HG02938 (cell line): ENCODE measurements around the gene OSBPL9.
"Not testable (repeated sequence)": the region's sequence is repeated elsewhere in the genome, so short reads cannot be mapped to it uniquely, and the experiment has no call there.

Source experiments
- ATAC-seq: cut with Tn5 transposase; IDR thresholded peaks from one replicate; pipeline ENCODE4 v1.9.1; 2021; ENCODE audit warnings: mild to moderate bottlenecking, moderate library complexity; ENCODE audit not compliant: unreplicated experiment

The OSBPL9 gene

DNA sequence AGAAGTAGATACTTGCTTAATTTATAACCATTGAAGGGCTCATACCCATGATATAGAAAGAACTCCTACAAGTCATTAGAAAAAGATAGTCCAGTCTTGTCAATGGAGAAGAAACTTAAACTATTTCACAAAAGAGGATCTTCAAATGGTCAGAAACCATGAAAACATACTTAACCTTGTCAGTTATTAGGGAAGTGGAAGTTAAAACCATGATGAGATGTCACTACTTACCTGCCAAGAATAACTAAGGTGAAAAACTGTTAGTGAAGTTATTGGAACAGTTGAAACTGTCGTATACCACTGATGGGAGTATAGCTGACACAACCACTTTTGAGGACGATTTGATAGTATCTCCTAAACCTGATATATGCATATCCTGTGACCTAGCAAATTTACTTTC is 46.8 kb downstream of the OSBPL9 start:
- no peak for ATAC-seq

DNA sequence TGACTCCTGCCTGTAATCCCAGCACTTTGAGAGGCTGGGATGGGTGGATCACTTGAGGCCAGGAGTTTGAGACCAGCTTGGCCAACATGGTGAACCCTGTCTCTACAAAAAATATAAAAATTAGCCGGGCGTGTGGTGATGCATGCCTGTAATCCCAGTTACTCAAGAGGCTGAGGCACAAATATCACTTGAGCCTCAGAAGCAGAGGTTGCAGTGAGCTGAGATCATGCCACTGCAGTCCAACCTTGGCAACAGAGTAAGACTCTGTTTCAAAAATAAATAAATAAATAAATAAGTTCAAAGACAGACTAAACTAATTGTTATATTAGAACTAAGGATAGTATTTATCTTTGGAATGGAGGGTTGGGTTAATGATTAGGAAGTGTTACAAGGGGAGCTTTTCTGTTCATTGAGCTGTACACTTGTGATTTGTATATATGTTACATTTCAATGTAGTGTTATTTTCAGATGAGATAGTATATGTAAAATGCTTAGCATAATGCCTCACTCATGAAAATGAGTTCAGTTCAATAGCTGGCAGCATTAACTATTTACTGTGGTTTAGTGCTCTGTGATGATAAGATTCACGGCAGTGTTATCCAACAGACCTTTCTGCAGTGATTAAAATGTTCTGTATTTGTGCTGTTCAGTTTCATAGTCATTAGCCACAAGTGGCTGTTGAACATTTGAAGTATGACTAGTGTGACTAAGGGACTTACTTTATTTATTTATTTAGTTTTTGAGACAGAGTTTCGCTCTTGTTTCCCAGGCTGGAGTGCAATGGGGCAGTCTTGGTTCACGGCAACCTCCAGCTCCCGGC is 47.7 kb downstream of the OSBPL9 start:
- ATAC-seq: no peak

DNA sequence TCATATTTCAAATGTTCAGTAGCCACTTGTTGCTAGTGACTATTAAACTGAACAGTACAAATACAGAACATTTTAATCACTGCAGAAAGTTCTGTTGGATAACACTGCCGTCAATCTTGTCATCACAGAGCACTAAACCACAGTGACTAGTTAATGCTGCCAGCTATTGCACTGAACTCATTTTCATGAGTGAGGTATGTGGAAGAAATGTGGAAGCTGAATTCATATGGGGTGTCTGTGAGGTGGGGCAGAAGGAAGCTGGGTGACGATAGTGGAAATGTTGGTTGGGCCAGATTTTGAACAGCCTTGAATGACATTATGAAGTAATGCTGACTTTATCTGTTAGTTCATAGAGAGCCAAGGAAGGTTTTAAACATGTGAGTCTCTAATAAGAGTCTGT is 49.6 kb downstream of the OSBPL9 start:
- no peak for ATAC-seq

DNA sequence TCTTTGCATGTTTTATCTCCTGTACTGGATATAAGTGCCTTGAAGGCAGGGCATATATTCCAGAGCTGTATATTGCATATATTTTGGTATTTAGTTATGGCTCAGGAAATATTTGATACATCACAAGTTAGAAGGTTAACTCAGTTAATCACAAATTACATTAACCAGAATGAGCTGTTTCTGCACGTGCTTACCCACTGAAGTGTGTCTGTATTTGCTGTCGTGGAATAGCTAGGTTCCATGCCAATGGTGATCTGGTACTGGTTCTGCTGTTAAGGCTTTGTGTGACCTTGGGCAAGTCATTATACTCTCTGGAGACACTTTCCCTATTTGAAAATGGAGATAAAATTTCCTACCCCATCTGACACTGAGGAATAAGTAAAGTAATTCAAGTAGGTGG is 50.7 kb downstream of the OSBPL9 start:
- no peak for ATAC-seq

DNA sequence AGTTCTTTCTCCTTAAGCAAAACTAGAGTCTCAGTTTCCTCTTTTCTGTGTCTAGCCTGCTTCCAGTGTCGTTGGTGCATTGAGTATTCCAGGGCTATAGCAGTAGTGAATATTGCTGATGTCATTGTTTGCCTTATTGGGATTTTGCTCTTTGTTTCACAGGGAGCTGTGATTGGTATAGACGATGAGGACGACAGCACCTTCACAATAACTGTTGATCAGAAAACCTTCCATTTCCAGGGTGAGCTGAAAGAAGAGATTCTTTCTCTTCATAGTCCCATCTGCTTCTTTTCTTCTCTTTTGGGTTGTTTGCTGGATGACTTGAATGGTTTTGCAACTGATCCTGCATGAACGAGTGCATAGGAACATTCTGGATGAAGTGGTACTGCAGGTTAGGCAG is 52.4 kb downstream of the OSBPL9 start:
- no peak for ATAC-seq

DNA sequence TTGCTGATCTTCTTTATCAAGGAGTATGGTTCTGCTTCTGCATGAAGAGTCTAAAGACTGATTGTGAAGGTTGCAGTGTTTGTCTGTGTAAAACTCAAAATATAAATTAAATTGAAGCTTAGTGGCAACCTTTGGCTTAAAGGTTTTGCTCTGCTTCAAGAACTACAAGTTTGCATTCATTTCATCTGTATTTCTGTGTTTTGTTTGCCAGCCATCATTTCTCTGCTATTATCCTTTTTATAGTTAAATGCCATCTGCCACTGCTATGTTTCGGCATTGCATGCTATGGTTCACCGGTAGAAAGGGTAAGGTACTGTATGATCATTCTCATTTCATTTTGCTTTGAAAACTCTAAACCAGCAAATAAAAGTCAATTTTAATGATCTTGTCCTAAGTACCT is 52.9 kb downstream of the OSBPL9 start:
- ATAC-seq: no peak

DNA sequence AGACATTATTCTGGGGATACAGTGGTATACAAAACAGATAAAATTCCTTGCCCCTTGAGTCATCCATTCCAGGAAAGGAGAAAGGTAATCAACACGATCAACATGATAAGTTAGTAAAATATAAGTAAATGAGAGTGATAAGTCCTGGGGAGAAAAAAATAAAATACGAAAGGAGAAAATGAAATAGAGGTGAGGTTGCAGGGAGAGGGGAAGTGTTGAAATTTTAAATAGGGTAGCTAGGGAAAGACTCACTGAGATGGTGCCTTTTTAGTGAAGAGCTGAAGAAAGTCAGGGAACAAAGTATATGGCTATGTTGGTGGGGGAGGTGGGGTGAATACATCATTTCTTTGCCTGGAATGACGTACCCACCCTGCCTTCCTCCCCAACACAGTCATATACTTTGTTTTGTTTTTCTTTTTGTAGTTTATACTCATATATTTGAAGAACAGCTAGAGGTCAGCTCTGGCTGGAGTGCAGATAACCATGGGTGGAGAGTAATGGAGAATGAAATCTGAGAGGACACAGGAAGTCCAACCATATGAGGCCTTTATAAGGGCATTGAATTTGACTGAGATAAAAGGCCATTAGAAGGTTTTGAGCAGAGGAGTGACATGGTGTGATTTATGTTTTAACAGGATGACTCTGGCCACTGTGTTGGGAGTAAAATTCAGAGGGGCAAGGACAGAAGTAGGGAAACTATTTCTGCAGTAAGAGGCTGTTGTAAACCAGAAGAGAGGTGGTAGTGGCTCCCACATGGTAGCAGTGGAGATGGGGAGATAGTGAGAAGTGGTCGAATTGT is 54.8 kb downstream of the OSBPL9 start:
- ATAC-seq: no peak

DNA sequence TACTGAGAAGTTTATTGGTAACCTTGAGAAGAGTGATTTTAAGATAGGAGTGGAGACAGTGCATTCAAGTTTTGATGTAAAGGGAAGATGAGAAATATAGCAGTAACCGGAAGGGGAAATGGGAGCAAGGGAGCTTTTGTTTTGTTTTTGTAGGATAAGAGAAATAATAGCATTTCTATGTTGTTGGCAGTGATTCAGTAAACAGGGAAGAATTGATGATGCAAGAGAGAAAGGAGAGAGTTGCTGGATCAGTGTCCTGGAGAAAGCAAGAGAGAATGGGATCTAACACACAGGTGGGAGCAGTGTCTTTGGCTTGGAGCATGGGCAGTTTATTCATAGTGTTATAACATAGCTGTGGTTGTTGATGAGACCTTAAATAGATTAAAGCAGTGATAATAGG is 56.4 kb downstream of the OSBPL9 start:
- no peak for ATAC-seq

DNA sequence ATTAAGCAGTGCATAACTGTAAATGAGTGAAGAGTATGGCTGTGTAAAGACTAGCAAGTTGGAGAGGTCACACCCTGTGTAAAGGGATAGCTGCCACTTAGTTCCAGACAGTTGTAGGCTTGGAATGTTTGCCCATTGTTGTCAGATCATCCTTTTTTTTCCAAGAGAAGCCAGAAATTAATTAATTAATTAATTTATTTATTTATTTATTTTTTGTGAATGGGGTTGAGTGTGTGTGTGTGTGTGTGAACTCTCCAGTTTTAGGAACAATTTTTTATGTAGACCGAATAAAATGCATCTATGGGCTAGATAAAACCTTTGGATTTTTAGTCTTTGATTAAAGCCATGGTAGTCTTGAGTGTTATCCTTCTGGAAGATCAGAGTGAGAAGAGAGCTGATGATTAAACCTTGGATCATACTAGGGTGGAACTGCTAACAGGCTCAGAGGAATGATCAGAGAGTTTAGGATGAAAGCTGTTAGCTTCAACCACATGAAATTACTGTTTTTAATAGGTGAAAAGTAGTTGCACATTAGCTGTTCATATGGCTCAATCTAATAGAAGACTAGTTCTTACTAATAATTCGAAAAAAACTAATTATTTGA is 58.4 kb downstream of the OSBPL9 start:
- no peak for ATAC-seq

DNA sequence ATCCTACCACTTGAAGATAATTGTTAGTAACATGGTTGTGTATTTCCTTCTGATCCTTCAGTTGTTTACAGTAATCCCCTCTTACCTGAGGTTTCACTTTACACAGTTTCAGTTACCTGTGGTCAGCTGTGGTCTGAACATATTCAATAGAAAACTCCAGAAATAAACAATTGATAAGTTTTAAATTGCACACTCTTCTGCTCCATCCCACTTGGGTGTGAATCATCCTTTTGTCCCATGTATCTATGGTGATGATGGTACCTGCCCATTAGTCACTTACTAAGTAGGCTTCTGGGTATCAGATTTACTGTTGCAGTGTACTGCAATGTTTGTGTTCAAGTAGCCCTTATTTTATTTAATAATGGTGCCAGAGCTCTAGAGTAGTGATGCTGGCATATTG is 62.5 kb downstream of the OSBPL9 start:
- peak; percentile 47 for ATAC-seq

DNA sequence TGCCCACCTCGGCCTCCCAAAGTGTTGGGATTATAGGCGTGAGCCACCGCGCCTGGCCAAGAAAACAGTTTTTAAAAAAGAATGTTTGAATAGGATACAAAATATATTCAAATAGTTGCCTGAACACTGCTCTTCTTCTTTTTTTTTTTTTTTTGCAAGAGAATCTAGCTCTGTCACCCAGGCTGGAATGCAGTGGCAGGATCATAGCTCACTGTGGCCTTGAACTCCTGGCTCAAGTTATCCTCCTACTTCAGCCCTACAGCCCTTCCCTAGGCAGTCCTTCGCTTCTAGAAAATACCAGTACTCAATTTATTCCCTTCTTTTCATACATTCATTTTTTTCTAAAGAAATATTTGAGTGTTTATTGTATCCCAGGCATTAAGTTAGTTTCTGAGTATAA is 67.9 kb downstream of the OSBPL9 start:
- ATAC-seq: no peak

DNA sequence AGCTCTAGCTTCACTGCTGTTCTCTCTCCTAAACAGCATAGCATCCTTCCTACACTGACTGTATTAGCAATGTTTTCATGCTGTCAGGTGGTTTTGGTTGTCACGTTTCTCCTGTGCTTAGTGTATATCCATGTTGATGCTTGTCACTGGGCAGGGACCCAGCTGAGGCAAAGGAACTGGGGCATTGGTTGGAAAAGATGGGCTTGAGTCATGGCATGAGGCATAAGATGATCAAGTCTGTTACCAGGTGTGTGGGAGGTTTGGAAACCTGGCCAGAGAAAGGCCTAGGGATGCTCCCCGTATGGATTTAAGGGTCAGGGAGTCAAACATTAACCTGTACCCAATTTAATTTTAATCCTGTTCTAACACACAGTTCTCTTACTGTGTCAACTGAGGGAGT is 69.6 kb downstream of the OSBPL9 start:
- ATAC-seq: no peak

DNA sequence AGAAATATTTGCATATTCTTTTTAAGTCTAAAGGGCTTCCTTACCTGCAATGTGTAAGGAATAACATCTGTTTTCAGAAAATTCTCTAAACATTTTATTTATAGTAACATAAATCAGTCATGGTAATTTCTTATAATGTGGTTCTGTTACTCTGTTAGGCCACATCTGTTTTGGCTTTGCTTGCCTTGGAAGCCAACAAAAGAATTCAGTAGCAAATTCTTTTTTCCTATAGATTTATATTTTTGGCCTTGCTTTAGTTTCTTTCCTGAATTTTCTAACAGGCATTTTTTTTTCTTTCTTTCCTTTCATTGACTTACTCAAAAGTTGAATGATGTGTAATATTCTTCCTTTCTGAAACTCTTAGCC is 72.2 kb downstream of the OSBPL9 start:
- no peak for ATAC-seq

DNA sequence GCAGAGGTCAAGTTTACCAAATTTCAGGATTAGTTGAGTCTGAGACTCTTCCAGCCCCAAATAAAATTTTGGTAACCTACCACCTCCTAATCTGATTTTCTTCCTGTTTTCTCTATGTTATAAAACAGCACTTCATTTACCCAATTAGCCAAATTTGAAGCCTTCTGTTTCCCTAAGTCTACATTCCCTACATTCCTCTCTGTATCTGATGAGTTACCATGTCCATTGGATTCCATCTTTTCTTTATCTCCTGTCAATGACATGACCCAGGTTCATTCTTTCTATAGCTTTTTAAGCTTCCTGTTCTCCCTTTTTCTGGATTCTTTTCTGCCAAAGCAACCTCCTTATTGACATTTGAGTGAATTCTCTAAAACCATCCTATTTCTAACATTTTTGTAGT is 72.8 kb downstream of the OSBPL9 start:
- no peak for ATAC-seq

DNA sequence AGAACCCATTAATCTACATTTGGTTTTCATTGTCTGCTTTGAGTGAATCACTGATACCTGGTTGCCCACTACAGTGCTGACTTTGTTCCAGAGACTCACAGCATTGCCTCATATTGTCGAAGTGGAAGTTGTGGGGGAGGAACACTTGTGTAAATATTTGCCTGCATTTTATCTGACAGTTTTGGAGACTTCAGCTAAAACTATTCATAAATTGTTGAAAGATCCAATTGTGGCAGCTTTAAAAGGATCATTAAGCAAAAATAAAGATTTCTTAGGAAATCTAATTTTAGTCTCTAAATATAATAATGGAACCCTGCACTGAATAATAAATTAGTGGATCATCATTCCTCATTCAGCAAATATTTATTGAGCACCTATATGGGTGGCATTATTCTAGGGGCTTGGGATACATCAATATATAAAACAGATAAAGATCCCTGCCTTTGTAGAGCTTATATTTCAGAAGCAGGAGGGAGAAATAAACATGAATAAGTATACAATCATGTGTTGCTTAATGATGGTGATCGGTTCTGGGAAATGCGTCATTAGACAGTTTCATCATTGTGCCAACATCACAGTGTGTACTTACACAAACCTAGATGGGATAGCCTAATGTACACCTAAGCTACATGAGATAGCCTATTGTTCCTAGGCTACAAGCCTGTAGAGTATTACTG is 73.5 kb downstream of the OSBPL9 start:
- ATAC-seq: no peak

DNA sequence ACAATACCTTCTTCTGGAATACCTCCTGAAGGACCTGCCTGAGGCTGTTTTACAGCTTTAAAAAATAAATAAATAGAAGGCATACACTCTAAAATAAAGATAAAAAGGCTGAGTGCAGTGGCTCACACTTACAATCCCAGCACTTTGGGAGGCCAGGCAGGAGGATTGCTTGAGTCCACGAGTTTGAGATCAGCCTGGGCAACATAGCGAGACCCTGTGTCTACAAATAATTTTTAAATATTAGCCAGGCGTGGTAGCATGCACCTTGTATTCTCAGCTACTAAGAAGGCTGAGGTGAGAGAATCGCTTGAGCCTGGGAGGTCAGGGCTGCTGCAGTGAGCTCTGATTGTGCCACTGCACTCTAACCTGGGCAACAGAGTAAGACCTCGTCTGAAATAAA is 75.0 kb downstream of the OSBPL9 start:
- ATAC-seq: no peak

DNA sequence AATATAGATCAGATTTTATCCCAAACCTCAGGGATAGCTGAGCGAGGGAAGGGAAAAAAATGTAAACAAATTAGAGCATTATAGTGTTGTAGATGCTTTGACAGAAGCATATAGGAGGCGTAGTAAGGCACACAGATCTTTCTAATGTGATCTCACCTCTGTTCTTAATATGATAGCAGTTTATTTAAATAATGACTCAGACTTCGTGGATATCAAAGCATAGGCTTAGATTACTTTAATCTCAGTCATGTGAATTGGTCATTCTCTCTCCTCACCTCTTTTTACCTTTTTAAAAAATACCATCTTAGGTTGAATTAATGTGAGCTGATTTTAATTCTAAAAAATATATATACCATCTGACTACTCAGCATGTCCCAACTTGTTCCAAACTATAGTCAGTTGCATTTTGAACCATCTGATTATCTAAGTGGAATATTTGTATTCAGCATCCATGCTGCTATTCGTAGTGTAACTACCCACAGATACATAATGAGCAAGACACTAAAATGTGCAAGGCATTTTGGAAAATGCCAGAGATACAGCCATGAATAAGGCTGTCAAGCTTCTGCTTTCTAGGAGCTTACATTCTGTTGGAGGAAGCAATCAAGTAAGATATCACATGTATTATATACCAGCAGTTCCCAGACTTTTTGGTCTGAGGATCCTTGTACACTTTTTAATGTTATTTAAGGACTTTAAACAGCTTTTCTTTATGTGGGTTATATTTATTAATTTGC is 76.7 kb downstream of the OSBPL9 start:
- ATAC-seq: no peak

DNA sequence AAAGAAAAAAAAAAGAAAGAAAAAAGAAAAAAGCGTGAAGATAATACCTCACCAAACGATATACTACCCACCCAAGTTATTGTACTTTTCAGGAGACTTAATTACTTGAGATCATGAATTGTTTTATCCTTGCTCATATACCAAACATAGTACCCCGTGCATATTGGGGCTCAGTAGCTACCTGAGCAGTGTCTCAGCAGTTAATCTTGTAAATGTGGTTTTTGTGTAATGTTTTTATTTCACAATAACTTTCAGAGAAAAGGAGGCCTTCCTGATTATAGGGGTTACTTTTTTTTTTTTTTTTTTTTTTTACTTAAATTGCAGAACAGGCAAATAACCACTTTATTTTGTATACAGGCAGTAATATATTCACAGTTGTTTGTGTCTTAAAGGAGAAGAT is 80.3 kb downstream of the OSBPL9 start:
- no peak for ATAC-seq

DNA sequence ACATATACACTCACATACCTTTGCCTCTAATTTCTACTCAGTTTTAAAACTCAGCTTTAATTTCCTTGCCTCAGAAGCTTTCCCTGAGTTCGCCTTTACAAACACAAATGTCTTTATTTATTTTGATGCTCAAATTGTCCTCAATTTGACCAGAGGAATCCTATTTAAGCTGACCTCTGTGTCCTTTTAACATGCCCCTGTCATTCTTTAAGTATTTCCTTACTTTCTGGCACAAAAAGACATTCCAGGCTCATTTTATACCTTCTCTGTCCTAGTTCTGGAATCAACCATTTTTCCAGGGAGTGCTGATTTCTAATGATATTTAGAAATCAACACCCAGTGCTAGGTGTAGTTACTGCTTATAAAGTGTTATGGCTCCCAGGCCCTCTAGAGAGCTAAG is 82.5 kb downstream of the OSBPL9 start:
- ATAC-seq: no peak

DNA sequence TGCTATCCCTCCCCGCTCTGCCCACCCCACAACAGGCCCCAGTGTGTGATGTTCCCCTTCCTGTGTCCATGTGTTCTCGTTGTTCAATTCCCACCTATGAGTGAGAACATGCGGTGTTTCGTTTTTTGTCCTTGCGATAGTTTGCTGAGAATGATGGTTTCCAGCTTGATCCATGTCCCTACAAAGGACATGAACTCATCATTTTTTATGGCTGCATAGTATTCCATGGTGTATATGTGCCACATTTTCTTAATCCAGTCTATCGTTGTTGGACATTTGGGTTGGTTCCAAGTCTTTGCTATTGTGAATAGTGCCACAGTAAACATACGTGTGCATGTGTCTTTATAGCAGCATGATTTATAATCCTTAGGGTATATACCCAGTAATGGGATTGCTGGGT is 84.9 kb downstream of the OSBPL9 start:
- not testable (repeated sequence) for ATAC-seq

DNA sequence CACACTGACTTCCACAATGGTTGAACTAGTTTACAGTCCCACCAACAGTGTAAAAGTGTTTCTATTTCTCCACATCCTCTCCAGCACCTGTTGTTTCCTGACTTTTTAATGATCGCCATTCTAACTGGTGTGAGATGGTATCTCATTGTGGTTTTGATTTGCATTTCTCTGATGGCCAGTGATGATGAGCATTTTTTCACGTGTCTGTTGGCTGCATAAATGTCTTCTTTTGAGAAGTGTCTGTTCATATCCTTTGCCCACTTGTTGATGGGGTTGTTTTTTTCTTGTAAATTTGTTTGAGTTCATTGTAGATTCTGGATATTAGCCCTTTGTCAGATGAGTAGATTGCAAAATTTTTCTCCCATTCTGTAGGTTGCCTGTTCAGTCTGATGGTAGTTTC is 85.3 kb downstream of the OSBPL9 start:
- ATAC-seq: not testable (repeated sequence)
